HepG2 (cell line): Measurements from ENCODE around the gene SIM1. TPM values are rescaled to one million over a fixed set of nuclear protein-coding genes. Genes with fewer than 3 reads are reported as not detected.

ENCODE experiments used
- ATAC-seq: fragments of 200-7000 bp; cut with Tn5 transposase; 3 replicates; pipeline ENCODE4 v1.9.1; 2020; ENCODE audit warnings: mild to moderate bottlenecking, moderate library complexity
- BruUV-seq: library from RNA; stranded (reverse); fragments of 400-500 nt; replicated peaks from 2 replicates; lab custom pipeline; 2021; lab: Mats Ljungman, UMichigan
- CTCF ChIA-PET: fragments of 300-600 bp; formaldehyde crosslinking; extraction: SDS; loops from one replicate; lab custom pipeline; 2021; ENCODE audit warnings: low total read pairs, inconsistent platforms, low intra/inter-chr PET ratio; lab: Yijun Ruan, JAX
- POLR2A ChIA-PET: fragments of 350-600 bp; sonication (Branson Sonifier 250); formaldehyde crosslinking; loops from one replicate; lab custom pipeline; 2020; ENCODE audit warnings: antibody characterized with exemption, inconsistent platforms; lab: Yijun Ruan, JAX
- DNase-seq: peaks from one replicate; pipeline ENCODE4 v3.0.0-alpha.2; 2015; ENCODE audit warnings: low spot score
- FAIRE-seq: peaks from 3 replicates; lab custom pipeline; 2011; peaks lifted over from hg19 to GRCh38; lab: Jason Lieb, UNC
- H2AFZ ChIP-seq: one replicate; pipeline ENCODE4 v1.6.1; 2011; ENCODE audit warnings: low read length, inconsistent platforms
- H3K27ac ChIP-seq: fragments of 300-600 bp; 3 replicates; pipeline ENCODE4 v1.8.0; 2011; ENCODE audit warnings: mixed run types, mild to moderate bottlenecking, mixed read lengths, low read length, inconsistent platforms; ENCODE audit not compliant: insufficient read depth; ENCODE audit errors: extremely low read length
- H3K27me3 ChIP-seq, 2 experiments: fragments of 200-600 bp in 1 of 2; 2 replicates in 1 of 2; 3 replicates in 1 of 2; pipeline versions ENCODE4 v1.6.0 to v1.8.0; 2011; ENCODE audit warnings: low read length in 2 of 2, mild to moderate bottlenecking in 2 of 2, moderate library complexity in 2 of 2, inconsistent platforms in 1 of 2; ENCODE audit not compliant: insufficient read depth in 2 of 2, control insufficient read depth in 1 of 2
- H3K36me3 ChIP-seq, 2 experiments: fragments of 200-600 bp in 1 of 2; replicated peaks in 1 of 2; 2 replicates in 1 of 2; 3 replicates in 1 of 2; pipeline versions ENCODE4 v1.5.1 to v1.8.0; 2011; ENCODE audit warnings: low read length in 2 of 2, inconsistent platforms in 1 of 2; ENCODE audit not compliant: insufficient read depth in 2 of 2, control insufficient read depth in 1 of 2
- H3K4me1 ChIP-seq: 2 replicates; pipeline ENCODE4 v1.5.1; 2012; ENCODE audit warnings: low read length, inconsistent platforms; ENCODE audit not compliant: insufficient read depth
- H3K4me2 ChIP-seq: 2 replicates; pipeline ENCODE4 v1.6.0; 2011; ENCODE audit warnings: low read depth, low read length, inconsistent platforms
- H3K4me3 ChIP-seq, 3 experiments: fragments of 200-600 bp in 1 of 3; sonication (generic), shearing (Covaris generic) in 1 of 3; replicated peaks in 1 of 3; 2 replicates each; pipeline ENCODE4 v1.5.1; 2011 to 2016; ENCODE audit warnings: low read length in 3 of 3, inconsistent platforms in 2 of 3, low read depth in 2 of 3, mild to moderate bottlenecking in 2 of 3, control low read depth in 1 of 3, mixed read lengths in 1 of 3; ENCODE audit not compliant: insufficient read depth in 1 of 3
- H3K79me2 ChIP-seq: one replicate; pipeline ENCODE4 v1.6.1; 2011; ENCODE audit warnings: low read length, inconsistent platforms; ENCODE audit not compliant: insufficient read depth
- H3K9ac ChIP-seq: 2 replicates; pipeline ENCODE4 v1.6.0; 2011; ENCODE audit warnings: mild to moderate bottlenecking, low read depth, low read length, inconsistent platforms; ENCODE audit not compliant: insufficient read depth
- H3K9me3 ChIP-seq: 2 replicates; pipeline ENCODE4 v1.5.1; 2012; ENCODE audit warnings: mild to moderate bottlenecking, low read length
- H4K20me1 ChIP-seq: 2 replicates; pipeline ENCODE4 v1.6.0; 2011; ENCODE audit warnings: inconsistent platforms, mild to moderate bottlenecking, low read length, moderate library complexity; ENCODE audit not compliant: insufficient read depth
- EZH2 ChIP-seq: conservative IDR thresholded peaks from 2 replicates; pipeline ENCODE4 v1.6.1; 2012; ENCODE audit warnings: mild to moderate bottlenecking, low read depth, low read length, moderate library complexity
- HHEX ChIP-seq: IDR thresholded peaks from 2 replicates; pipeline ENCODE4 v1.6.1; 2016; ENCODE audit warnings: control low read depth
- HIVEP1 ChIP-seq: sonication (generic); formaldehyde crosslinking; IDR thresholded peaks from 2 replicates; pipeline ENCODE4 v1.4.0; 2020; ENCODE audit warnings: mild to moderate bottlenecking, missing genetic modification reagents
- SYNCRIP ChIP-seq: fragments of 200-400 bp; formaldehyde crosslinking; IDR thresholded peaks from 2 replicates; pipeline ENCODE4 v1.6.1; 2018; ENCODE audit warnings: mild to moderate bottlenecking, low read depth, low read length; ENCODE audit not compliant: insufficient read depth
- ZFYVE20 ChIP-seq: sonication (generic); formaldehyde crosslinking; IDR thresholded peaks from 2 replicates; pipeline ENCODE4 v1.8.0; 2023; ENCODE audit warnings: low read depth, mild to moderate bottlenecking, moderate library complexity, missing genetic modification reagents, borderline replicate concordance
- ZNF44 ChIP-seq: sonication (generic); formaldehyde crosslinking; IDR thresholded peaks from 2 replicates; pipeline ENCODE4 v1.5.1; 2020; ENCODE audit warnings: mild to moderate bottlenecking, missing genetic modification reagents
- ZNF550 ChIP-seq: sonication (generic); formaldehyde crosslinking; IDR thresholded peaks from 2 replicates; pipeline ENCODE4 v1.4.0; 2020; ENCODE audit warnings: mild to moderate bottlenecking, missing genetic modification reagents, borderline replicate concordance
- ZNF569 ChIP-seq: sonication (generic); formaldehyde crosslinking; IDR thresholded peaks from 2 replicates; pipeline ENCODE4 v1.5.0; 2020; ENCODE audit warnings: mild to moderate bottlenecking, missing genetic modification reagents, moderate library complexity, borderline replicate concordance
- ZNF788 ChIP-seq: sonication (generic); formaldehyde crosslinking; IDR thresholded peaks from 2 replicates; pipeline ENCODE4 v1.5.0; 2020; ENCODE audit warnings: mild to moderate bottlenecking, missing genetic modification reagents, borderline replicate concordance
- ZSCAN21 ChIP-seq: sonication (generic); formaldehyde crosslinking; IDR thresholded peaks from 2 replicates; pipeline ENCODE4 v1.8.0; 2022; ENCODE audit warnings: mild to moderate bottlenecking, missing genetic modification reagents, moderate library complexity, borderline replicate concordance
- ZSCAN30 ChIP-seq: sonication (generic); formaldehyde crosslinking; IDR thresholded peaks from 2 replicates; pipeline ENCODE4 v1.5.0; 2020; ENCODE audit warnings: mild to moderate bottlenecking, missing genetic modification reagents
- WGBS: methylation state at CpG from one replicate; pipeline ENCODE4 v1.1.6; 2017; ENCODE audit warnings: low lambda C conversion rate; 5-methylcytosine and 5-hydroxymethylcytosine counted together
- in situ Hi-C: cut with HindIII; loops from 2 replicates; pipeline ENCODE4 v1.10.0; 2017; ENCODE audit warnings: low pct_unique_long_range_greater_than_20kb; ENCODE audit not compliant: extremely low pct_ligation_motif_present
- intact Hi-C: fragments of 100-400 bp; cut with micrococcal nuclease; formaldehyde crosslinking; loops from one replicate; pipeline ENCODE4 v1.10.0; 2022; ENCODE audit not compliant: unreplicated experiment
- polyA plus RNA-seq, 8 experiments: library from polyadenylated mRNA; depleted of rRNA in 3 of 8; stranded (reverse) in 7 of 8; unstranded in 1 of 8; fragments of >200 nt; fragmentation: Illumina TruSeq in 4 of 8; extraction: Trizol in 4 of 8; gene quantifications; 2 replicates each; pipeline versions ENCODE4 v1.2.1 to v1.2.3, GENCODE V29; 2011 to 2016; ENCODE audit warnings: low read depth in 4 of 8, missing spikeins in 1 of 8, mixed read lengths in 1 of 8; ENCODE audit not compliant: insufficient read depth in 1 of 8
- total RNA-seq, 5 experiments: library from RNA; depleted of rRNA; stranded (reverse); fragments of >200 nt; fragmentation: Illumina TruSeq; extraction: Trizol; gene quantifications; 2 replicates each; pipeline ENCODE4 v1.2.3, GENCODE V29; 2016; ENCODE audit warnings: low read depth in 1 of 5
- TF ChIP-seq, protein P1 (sequence below): sonication (generic); formaldehyde crosslinking; IDR thresholded peaks from 2 replicates; pipeline ENCODE4 v1.8.0; 2022; ENCODE audit warnings: missing genetic modification reagents, low read depth, mild to moderate bottlenecking, borderline replicate concordance
- TF ChIP-seq, protein P2 (sequence below): sonication (generic); formaldehyde crosslinking; IDR thresholded peaks from 2 replicates; pipeline ENCODE4 v1.4.0; 2020; ENCODE audit warnings: missing genetic modification reagents
- TF ChIP-seq, protein P3 (sequence below): sonication (generic); formaldehyde crosslinking; conservative IDR thresholded peaks from 2 replicates; pipeline ENCODE4 v1.8.0; 2022; ENCODE audit warnings: missing genetic modification reagents

SIM1 gene
- total and polyA plus RNA-seq, 2 of the 13 experiments (the other 11 are each of a cell fraction or from before 2014, with no cell fraction given): not detected

DNA sequence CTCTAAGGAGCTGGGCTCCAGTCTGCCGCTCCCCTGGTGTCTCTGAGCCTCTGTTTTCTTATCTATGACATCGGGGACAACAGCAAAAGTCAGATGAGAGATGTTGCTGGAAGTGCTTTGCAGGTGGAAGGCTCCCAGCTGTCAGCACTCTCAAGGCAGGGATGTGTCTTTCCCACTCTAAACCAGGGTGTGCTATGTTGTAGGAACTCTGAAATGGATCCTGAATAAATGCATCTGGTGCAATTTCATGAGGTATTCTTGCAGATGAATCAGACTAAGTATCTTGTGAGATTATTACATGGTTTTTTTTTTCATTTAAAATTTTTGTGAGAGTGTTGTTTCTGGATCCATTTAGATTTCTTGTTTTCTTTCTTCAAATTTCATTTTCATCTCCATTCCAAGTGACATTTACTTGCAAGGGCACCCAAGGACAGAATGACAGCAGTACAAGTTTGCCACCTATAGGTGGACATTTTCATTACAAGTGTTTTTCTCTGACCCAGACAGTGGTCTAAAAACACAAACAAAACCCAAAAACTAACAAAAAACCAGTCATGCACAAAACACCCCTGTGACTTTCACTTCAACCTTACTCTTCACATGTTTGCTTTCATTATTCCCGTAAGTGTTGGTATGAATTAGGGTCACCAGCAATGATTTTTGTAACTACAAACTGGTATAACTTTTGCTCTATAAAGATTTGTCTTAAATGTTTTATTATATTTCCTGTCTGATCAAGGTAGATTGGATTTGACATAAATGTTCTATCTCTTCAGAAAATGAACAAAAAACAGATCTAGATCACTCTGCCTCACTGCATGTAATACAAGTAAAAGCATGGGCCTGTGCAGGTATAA lies 14.7 kb upstream of the SIM1 start (continued):
- TF ChIP-seq ZNF788 (CRISPR knock-in tag): no peak

DNA sequence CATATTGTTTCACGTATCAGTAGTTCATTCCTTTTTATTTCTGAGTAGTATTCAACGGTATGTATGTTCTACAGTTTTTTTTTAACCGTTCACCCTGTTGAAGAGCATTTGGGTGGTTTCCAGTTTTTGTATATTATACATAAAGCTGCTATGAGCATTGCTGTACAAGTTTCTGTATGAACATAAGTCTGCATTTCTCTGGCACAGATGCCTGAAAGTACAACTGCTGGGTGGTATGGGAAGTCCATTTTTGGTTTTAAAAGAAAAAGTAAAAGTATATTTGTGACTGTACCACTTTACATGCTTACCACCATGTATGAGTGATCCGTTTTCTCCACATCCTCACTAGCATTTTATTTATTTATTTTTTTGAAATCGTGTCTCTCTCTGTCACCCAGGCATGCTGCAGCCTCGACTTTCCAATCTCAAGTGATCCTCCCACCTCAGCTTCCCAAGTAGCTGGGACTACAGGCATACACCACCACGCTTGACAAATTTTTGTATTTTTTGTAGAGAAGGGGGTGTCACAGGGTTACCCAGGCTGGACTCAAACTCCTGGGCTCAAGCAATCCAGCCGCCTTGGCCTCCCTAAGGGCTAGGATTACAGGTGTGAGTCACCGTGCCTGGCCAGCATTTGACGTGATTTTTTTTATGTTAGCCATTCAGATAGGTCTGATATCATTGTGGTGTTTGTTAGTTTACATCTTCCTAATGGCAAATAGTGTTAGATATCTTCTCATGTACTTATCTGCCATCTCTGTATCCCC lies 11.0 kb upstream of the SIM1 start:
- intact Hi-C loops: loop anchor here (5.0 kb wide), 2 partner anchors 473 to 608 kb away; no protein-coding TSS in a partner anchor
- TF ChIP-seq ZNF550 (CRISPR knock-in tag): no peak
- TF ChIP-seq HHEX: no peak
- TF ChIP-seq ZSCAN30 (CRISPR knock-in tag): no peak
- no peak for TF ChIP-seq ZFYVE20 (CRISPR knock-in tag)
- no peak for TF ChIP-seq HIVEP1 (CRISPR knock-in tag)
- TF ChIP-seq, protein P1, sequence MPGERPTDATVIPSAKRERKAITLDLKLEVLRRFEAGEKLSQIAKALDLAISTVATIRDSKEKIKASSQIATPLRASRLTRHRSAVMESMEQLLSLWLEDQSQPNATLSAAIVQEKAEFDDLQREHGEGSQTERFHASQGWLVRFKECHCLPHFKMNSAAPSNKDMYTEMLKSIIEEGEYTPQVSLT (CRISPR knock-in tag): no peak
- TF ChIP-seq EZH2: no peak
- TF ChIP-seq, protein P2, sequence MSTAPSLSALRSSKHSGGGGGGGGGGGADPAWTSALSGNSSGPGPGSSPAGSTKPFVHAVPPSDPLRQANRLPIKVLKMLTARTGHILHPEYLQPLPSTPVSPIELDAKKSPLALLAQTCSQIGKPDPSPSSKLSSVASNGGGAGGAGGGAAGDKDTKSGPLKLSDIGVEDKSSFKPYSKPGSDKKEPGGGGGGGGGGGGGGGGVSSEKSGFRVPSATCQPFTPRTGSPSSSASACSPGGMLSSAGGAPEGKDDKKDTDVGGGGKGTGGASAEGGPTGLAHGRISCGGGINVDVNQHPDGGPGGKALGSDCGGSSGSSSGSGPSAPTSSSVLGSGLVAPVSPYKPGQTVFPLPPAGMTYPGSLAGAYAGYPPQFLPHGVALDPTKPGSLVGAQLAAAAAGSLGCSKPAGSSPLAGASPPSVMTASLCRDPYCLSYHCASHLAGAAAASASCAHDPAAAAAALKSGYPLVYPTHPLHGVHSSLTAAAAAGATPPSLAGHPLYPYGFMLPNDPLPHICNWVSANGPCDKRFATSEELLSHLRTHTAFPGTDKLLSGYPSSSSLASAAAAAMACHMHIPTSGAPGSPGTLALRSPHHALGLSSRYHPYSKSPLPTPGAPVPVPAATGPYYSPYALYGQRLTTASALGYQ (CRISPR knock-in tag): no peak
- no peak for TF ChIP-seq ZNF569 (CRISPR knock-in tag)
- TF ChIP-seq, protein P3, sequence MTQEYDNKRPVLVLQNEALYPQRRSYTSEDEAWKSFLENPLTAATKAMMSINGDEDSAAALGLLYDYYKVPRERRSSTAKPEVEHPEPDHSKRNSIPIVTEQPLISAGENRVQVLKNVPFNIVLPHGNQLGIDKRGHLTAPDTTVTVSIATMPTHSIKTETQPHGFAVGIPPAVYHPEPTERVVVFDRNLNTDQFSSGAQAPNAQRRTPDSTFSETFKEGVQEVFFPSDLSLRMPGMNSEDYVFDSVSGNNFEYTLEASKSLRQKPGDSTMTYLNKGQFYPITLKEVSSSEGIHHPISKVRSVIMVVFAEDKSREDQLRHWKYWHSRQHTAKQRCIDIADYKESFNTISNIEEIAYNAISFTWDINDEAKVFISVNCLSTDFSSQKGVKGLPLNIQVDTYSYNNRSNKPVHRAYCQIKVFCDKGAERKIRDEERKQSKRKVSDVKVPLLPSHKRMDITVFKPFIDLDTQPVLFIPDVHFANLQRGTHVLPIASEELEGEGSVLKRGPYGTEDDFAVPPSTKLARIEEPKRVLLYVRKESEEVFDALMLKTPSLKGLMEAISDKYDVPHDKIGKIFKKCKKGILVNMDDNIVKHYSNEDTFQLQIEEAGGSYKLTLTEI (CRISPR knock-in tag): no peak
- no peak for TF ChIP-seq ZSCAN21 (CRISPR knock-in tag)
- no peak for TF ChIP-seq ZNF44 (CRISPR knock-in tag)
- TF ChIP-seq SYNCRIP: no peak

More for the DNA sequence above, 11.0 kb upstream of the SIM1 start:
- H3K79me2 ChIP-seq: no peaks in the 10 kb centered on the region
- ChIA-PET POLR2A (no interaction called here), CTCF (no interaction called here)
- H3K27ac ChIP-seq: no peak overlapping the region
- no peaks in the 10 kb centered on the region for H3K4me1 ChIP-seq
- H3K4me2 ChIP-seq: no peak overlapping the region
- H3K4me3 ChIP-seq: no peak overlapping the region
- FAIRE-seq: no peak
- no peak overlapping the region for H3K9ac ChIP-seq
- H3K36me3 ChIP-seq: no peaks in the 10 kb centered on the region
- no peak overlapping the region for H2AFZ ChIP-seq
- in situ Hi-C loops: loop anchor here (5.0 kb wide), 1 partner anchor 358 kb away; no protein-coding TSS in a partner anchor
- no peaks in the 10 kb centered on the region for H4K20me1 ChIP-seq
- no peaks in the 10 kb centered on the region for H3K9me3 ChIP-seq
- no peak for DNase-seq
- no peak for ATAC-seq
- no TSS peak for BruUV-seq
- WGBS: 22% methylated on average over 10 of the region's 10 CpGs
- H3K27me3 ChIP-seq: peaks cover 3% of the 10 kb centered on the region in 2 experiments; a peak in 2 of 5 replicates
